Eye (tissue), 1 donor: ENCODE measurements around the gene MIEF2.
"Not testable (repeated sequence)": the region's sequence is repeated elsewhere in the genome, so short reads cannot be mapped to it uniquely, and the experiment has no call there.

ENCODE experiments used
- DNase-seq: peaks from one replicate; pipeline ENCODE4 v3.0.0-alpha.2; 2015

MIEF2 gene

DNA sequence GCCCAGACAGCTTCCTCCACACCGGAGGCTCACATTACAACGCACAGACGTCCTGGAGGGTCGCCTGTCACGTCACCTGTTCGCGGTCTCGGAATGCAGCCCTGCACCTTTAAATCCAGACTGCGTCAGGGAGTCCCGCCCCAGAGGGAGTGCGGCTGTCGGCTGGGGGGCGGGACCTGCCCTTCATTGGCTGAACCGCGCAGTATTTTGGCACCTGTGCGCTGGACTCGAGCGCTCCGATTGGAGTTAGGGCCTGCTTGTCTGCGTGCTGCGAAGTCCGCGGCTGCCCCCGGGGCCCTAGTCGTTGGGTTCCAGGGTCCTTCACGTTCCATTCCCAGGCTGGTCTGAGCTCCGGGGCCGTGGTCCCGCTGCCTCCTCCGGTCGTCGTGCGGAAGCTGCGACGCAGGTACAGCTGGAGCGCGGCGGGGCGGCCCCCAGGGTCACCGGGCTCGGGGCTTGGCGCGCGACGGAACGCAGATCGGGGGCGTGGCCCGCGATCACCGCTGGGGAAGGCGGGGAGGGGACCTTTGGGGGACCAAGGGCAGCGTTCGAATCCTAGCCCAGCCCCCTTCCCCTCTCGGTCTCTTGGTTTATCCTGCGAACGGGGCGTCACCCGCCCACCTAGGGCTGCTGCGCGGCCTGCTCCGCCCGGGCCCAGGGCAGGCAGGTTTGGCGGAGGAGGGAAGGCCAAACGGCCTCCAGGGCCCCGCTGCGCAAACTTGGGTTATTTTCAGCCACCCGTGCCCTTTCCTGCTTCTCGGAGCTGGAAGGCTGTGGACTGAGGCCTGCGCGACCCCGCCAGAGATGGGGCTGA is at the start of gene MIEF2:
Gene MIEF2 (plus strand): TSS at position 331 of the 814 bp plus-strand sequence. CDS start 2,059 bp downstream, outside the sequence.
- peak; percentile 97 for DNase-seq

- DNase-seq: no peak
These were observed 46.7 kb upstream of the MIEF2 start for GRCh38 chr17:18213666-18214270.

GRCh38 chr17:18216906-18217305 is 43.6 kb upstream of the MIEF2 start:
- DNase-seq: not testable (repeated sequence)

DNA sequence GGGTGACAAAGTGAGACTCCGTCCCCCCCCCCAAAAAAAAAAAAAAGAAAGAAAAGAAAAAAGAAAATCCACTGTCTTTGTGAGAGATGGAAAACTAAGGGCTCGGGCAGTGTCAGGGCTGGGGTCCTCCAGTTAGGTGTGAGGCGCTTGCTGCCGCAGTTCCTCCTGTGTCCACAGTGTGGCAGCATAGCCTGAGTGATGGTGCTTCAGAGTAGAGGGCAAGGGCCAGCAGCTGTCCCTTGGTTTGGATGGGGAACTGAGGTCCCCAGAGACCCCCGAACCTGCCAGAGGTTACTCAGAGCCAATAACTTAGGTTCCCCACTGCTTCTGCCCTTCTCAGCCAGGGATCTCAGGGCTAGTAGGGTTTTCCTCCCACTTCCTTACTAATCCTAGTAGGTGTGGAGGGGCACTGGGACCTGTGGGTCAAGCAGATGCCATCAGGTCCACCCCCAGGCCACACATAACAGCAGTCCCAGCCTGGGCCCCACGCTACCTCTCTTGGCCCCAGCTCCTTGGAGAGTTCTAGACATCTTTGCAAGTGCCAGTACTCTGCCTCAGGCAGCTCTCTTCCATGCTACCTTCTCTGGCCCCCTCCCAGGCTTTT is 42.9 kb upstream of the MIEF2 start:
- peak; percentile 89 for DNase-seq

- no peak for DNase-seq
These were observed 41.6 kb upstream of the MIEF2 start for GRCh38 chr17:18218756-18219415.

- no peak for DNase-seq
These were observed 36.4 kb upstream of the MIEF2 start for GRCh38 chr17:18224053-18224386.

GRCh38 chr17:18224387-18225120 is 35.9 kb upstream of the MIEF2 start:
- peak; percentile 67 for DNase-seq

- DNase-seq: peak; percentile 98
These were observed 35.3 kb upstream of the MIEF2 start, which contains the start of gene LLGL1 for GRCh38 chr17:18225121-18225641. Gene LLGL1 (plus strand): TSS chr17:18225635. CDS start chr17:18225683, 48 bp downstream.

GRCh38 chr17:18225642-18226283 is 34.7 kb upstream of the MIEF2 start:
- DNase-seq: peak; percentile 64

GRCh38 chr17:18226284-18226945 is 34.0 kb upstream of the MIEF2 start:
- no peak for DNase-seq

GRCh38 chr17:18227635-18228034 is 32.8 kb upstream of the MIEF2 start:
- DNase-seq: no peak

DNA sequence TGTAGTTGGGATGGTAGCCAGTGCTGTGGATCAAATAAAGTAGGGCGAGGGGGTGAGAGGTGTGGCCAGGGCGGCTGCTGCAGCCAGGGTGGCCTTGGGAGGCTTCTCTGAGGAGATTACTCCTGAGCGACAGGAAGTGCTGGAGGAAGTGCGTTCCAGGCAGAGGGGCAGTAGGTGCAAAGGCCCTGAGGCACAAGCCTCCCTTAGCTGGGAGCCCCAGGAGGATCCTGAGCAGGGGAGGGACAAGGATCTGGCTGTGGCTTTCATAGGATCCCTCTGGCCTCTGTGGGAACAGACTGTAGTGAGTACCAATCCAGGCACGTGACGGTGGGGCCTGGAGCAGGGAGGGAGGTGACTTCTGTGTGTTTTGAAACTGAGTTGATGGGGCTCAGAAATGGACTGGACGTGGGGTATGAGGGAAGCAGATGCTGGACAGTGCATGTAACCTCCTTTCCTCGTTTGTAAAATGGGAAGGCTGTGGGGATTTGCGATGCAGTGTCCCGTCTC is 32.2 kb upstream of the MIEF2 start:
- no peak for DNase-seq

DNA sequence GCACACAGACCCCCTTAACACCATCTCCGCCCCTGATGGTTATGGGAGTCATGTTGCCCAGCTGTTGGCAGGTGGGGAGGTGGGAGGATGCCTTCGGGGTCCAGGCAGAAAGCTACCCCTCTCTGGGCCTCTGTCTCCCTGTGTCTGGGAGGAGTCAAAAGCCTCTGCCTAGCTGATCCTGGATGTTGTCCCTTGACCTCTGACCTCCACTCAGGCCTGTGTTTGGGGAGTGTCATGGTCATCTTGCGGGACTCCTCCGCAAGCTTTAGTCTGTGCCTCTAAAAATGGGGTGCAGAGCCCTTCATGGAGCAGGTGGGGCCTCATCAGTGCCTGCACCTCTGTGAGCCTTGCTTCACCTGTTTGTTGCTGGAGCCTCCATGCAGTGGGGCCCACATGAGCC is 31.2 kb upstream of the MIEF2 start:
- no peak for DNase-seq

DNA sequence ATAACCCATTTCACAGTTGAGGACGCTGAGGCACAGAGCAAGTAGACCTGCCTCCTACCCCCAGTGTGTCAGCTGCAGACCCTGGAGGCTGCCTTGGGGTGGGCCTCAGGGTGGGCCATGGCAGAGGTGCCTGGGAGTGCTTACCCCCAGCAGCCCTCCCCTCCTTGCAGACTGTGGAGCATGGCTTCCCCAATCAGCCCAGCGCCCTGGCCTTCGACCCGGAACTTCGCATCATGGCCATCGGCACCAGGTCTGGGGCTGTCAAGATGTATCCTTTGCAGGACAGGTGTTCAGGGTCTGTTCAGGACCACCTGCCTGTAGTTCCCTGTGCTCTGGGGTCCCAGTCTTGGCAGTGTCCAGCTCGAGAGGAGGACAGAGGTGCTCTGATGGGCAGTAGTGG is 30.7 kb upstream of the MIEF2 start:
- no peak for DNase-seq

GRCh38 chr17:18230288-18231141 is 29.9 kb upstream of the MIEF2 start:
- no peak for DNase-seq

- DNase-seq: peak; percentile 75
These were observed 29.3 kb upstream of the MIEF2 start for GRCh38 chr17:18231164-18231563.

DNA sequence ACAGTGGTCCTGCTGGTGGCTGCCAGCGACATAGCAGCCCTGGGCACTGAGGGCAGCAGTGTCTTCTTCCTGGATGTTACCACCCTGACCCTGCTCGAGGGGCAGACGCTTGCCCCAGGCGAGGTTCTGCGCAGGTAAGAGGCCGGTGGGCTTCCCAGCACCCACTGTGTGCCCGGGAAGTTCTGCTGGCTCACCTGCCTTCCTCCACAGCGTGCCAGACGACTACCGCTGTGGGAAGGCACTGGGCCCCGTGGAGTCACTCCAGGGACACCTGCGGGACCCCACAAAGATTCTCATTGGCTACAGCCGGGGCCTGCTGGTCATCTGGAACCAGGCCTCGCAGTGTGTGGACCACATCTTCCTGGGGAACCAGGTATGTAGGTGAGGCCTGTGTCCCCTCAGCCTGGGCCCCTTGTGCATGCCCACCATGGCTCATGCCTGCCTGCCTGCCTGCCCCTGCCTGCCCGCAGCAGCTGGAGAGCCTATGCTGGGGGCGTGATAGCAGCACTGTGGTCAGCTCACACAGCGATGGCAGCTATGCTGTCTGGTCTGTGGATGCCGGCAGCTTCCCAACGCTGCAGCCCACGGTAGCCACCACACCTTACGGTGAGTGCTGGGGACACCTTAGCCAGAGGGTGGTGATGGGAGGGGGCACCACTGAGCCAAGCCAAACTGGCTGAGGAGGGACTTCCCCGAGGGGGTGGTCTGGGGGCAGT is 26.5 kb upstream of the MIEF2 start:
- no peak for DNase-seq

DNA sequence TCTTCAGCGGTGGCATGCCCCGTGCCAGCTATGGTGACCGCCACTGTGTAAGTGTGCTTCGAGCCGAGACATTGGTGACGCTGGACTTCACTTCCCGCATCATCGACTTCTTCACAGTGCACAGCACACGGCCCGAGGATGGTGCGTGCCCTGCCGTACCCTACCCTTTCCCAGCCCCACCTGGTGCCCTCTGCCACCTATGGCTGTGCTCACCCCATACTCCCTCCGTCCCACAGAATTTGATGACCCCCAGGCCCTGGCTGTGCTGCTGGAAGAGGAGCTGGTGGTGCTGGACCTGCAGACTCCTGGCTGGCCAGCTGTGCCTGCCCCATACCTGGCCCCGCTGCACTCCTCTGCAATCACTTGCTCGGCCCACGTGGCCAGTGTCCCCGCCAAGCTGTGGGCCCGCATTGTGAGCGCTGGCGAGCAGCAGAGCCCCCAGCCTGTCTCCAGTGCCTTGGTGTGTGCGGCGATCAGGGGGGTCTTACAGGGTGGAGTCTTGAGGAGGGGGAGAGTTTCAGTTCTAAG is 25.5 kb upstream of the MIEF2 start:
- no peak for DNase-seq

DNA sequence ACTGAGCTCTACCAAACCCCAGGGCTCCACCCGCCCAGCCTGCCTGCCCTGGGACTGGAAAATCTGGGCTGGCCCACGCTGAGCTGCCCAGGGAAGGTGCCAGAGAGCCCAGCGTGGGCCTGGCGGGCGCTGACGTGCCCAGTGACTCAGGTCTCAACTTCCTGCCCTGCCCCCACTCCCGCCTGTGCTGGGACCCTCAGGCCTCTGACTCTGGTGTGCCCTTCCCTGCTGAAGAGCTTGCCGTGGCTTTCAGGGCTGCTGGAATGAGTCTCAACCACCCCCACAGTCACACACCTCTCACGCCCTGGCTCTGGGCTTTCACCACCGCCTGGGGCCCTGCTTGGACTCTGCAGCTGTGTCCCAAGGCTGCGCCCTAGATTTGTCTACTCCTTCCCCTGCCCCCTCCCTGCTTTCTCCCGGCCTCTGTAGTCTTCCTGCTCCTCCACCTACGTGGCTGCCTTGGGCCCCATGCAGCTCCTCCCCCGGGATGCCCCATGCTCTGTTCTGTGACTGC is 24.7 kb upstream of the MIEF2 start:
- DNase-seq: no peak
